ENCODE data around the gene MTRFR.

DNA sequence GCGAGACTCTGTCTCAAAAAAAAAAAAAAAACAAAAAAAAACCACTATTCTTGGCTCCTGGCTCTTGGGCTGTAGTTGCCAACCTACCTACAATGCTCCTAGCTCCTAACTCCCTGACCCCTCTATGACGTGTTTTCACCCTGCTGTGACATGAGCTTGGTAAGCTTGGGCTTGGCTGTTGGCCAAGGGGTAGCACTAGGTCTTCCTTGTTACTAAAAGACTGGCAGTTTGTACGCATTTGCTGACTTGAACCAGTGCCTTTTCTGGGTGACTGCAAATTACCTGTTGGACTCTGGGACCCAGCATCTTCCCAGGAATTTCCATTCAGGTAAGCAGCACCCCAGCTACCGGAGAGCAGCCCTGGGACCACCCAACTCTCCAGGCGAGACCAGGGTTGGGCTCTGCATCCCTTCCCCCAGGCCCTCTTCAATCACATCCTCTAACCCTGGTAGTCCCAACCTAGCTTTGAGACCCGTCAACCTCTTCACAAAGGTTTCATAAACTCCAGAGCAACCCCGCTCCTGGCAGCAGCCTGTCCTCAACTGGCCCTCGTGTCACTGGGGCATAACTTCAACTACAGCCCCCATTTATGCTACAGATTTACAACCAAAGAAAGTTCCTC is 30.1 kb downstream of the MTRFR start:
- TF ChIP-seq HDGF (IDR thresholded peaks at IDR 0.05; ENCODE audit: borderline replicate concordance) (no peak), FOXA1 (IDR thresholded peaks at IDR 0.05) (no peak), ELF4 (IDR thresholded peaks at IDR 0.05) (no peak), NFRKB (IDR thresholded peaks at IDR 0.05) (no peak), SUZ12 (IDR thresholded peaks at IDR 0.05) (no peak), ARNT (IDR thresholded peaks at IDR 0.05) (no peak), SP1 (IDR thresholded peaks at IDR 0.05) (no peak), BHLHE40 (IDR thresholded peaks at IDR 0.05; ENCODE audit: borderline replicate concordance) (no peak), FOXK2 (IDR thresholded peaks at IDR 0.05) (no peak)
